H9 (cell line): ENCODE data around the gene ZNF354C. TPM values are rescaled to one million over a fixed set of nuclear protein-coding genes. Genes with fewer than 3 reads are reported as not detected.

Experiments used
- DNase-seq: peaks from one replicate; pipeline ENCODE4 v3.0.0-alpha.2; 2017
- H2AFZ ChIP-seq: one replicate; pipeline ENCODE4 v1.6.1; 2013; ENCODE audit warnings: mild to moderate bottlenecking, low read length, control low read depth, moderate library complexity
- H2AK5ac ChIP-seq: 2 replicates; pipeline ENCODE4 v1.6.1; 2013; ENCODE audit warnings: low read length, control low read depth, mixed read lengths; ENCODE audit not compliant: insufficient read length
- H2BK120ac ChIP-seq: one replicate; pipeline ENCODE4 v1.6.1; 2013; ENCODE audit warnings: low read depth, mild to moderate bottlenecking, low read length, control low read depth, inconsistent platforms; ENCODE audit not compliant: poor library complexity, severe bottlenecking
- H2BK12ac ChIP-seq: 2 replicates; pipeline ENCODE4 v1.6.1; 2013; ENCODE audit warnings: low read length, control low read depth, mixed read lengths, low read depth; ENCODE audit not compliant: insufficient read length
- H2BK15ac ChIP-seq: 2 replicates; pipeline ENCODE4 v1.6.1; 2013; ENCODE audit warnings: low read depth, low read length, control low read depth
- H2BK20ac ChIP-seq: one replicate; pipeline ENCODE4 v1.6.1; 2013; ENCODE audit warnings: low read depth, mild to moderate bottlenecking, low read length, control low read depth, inconsistent platforms; ENCODE audit not compliant: poor library complexity, severe bottlenecking
- H2BK5ac ChIP-seq: 2 replicates; pipeline ENCODE4 v1.6.1; 2013; ENCODE audit warnings: low read length, control low read depth, mixed read lengths; ENCODE audit not compliant: insufficient read length
- H3K14ac ChIP-seq: 2 replicates; pipeline ENCODE4 v1.6.1; 2013; ENCODE audit warnings: low read length, control low read depth; ENCODE audit not compliant: insufficient read depth
- H3K18ac ChIP-seq: 2 replicates; pipeline ENCODE4 v1.6.1; 2013; ENCODE audit warnings: low read depth, mild to moderate bottlenecking, mixed read lengths, low read length, control low read depth; ENCODE audit not compliant: insufficient read length
- H3K23ac ChIP-seq: 2 replicates; pipeline ENCODE4 v1.6.1; 2013; ENCODE audit warnings: low read length, control low read depth, mixed read lengths, low read depth; ENCODE audit not compliant: insufficient read length
- H3K23me2 ChIP-seq: 2 replicates; pipeline ENCODE4 v1.6.1; 2013; ENCODE audit warnings: low read depth, mild to moderate bottlenecking, mixed read lengths, low read length, control low read depth; ENCODE audit not compliant: insufficient read length, poor library complexity, severe bottlenecking
- H3K27ac ChIP-seq: 2 replicates; pipeline ENCODE4 v1.5.1; 2013; ENCODE audit warnings: low read length, control low read depth, mixed read lengths, low read depth; ENCODE audit not compliant: insufficient read length
- H3K27me3 ChIP-seq: 2 replicates; pipeline ENCODE4 v1.6.1; 2013; ENCODE audit warnings: low read length, control low read depth, inconsistent platforms; ENCODE audit not compliant: insufficient read depth
- H3K4ac ChIP-seq: 2 replicates; pipeline ENCODE4 v1.6.1; 2013; ENCODE audit warnings: low read depth, mild to moderate bottlenecking, control low read depth, inconsistent platforms, low read length, moderate library complexity
- H3K4me1 ChIP-seq: 2 replicates; pipeline ENCODE4 v1.6.1; 2013; ENCODE audit warnings: low read length, control low read depth, inconsistent platforms; ENCODE audit not compliant: insufficient read depth
- H3K4me2 ChIP-seq: 2 replicates; pipeline ENCODE4 v1.6.1; 2013; ENCODE audit warnings: low read length, control low read depth, mixed read lengths; ENCODE audit not compliant: insufficient read length, insufficient read depth
- H3K56ac ChIP-seq: 2 replicates; pipeline ENCODE4 v1.6.1; 2013; ENCODE audit warnings: low read depth, mild to moderate bottlenecking, mixed read lengths, low read length, control low read depth; ENCODE audit not compliant: insufficient read length
- H3K79me1 ChIP-seq: 2 replicates; pipeline ENCODE4 v1.6.1; 2013; ENCODE audit warnings: low read depth, mild to moderate bottlenecking, moderate library complexity, low read length, control low read depth, inconsistent platforms; ENCODE audit not compliant: insufficient read depth, poor library complexity, severe bottlenecking
- H3K79me2 ChIP-seq: 2 replicates; pipeline ENCODE4 v1.6.1; 2013; ENCODE audit warnings: low read length, control low read depth, inconsistent platforms; ENCODE audit not compliant: insufficient read depth
- H3K9ac ChIP-seq: 2 replicates; pipeline ENCODE4 v1.6.1; 2013; ENCODE audit warnings: low read length, control low read depth, mixed read lengths; ENCODE audit not compliant: insufficient read length; ENCODE audit errors: extremely low read depth
- H3K9me3 ChIP-seq: one replicate; pipeline ENCODE4 v1.6.1; 2013; ENCODE audit warnings: low read depth, low read length, inconsistent platforms; ENCODE audit not compliant: control insufficient read depth
- H3T11ph ChIP-seq: one replicate; pipeline ENCODE4 v1.6.1; 2013; ENCODE audit warnings: mild to moderate bottlenecking, low read length, control low read depth, inconsistent platforms
- H4K20me1 ChIP-seq: one replicate; pipeline ENCODE4 v1.6.1; 2013; ENCODE audit not compliant: control insufficient read depth, insufficient read length, insufficient read depth
- H4K5ac ChIP-seq: 2 replicates; pipeline ENCODE4 v1.6.1; 2013; ENCODE audit warnings: low read depth, mild to moderate bottlenecking, mixed read lengths, low read length, control low read depth; ENCODE audit not compliant: insufficient read length
- H4K8ac ChIP-seq: replicated peaks from 2 replicates; pipeline ENCODE4 v1.6.1; 2013; ENCODE audit warnings: low read length, control low read depth, mixed read lengths, low read depth; ENCODE audit not compliant: insufficient read length
- H4K91ac ChIP-seq: 2 replicates; pipeline ENCODE4 v1.6.1; 2013; ENCODE audit warnings: low read depth, mild to moderate bottlenecking, moderate library complexity, mixed read lengths, low read length, control low read depth; ENCODE audit not compliant: insufficient read length
- H3K27ac Mint-ChIP-seq, 3 experiments: 2 replicates in 2 of 3; 3 replicates in 1 of 3; pipeline ENCODE4 v1.8.0; 2020 to 2021; ENCODE audit warnings: mixed read lengths in 3 of 3, mild to moderate bottlenecking in 1 of 3, moderate library complexity in 1 of 3
- H3K27me3 Mint-ChIP-seq: 2 replicates; pipeline ENCODE4 v1.8.0; 2021; ENCODE audit warnings: low read depth, mild to moderate bottlenecking, moderate library complexity, mixed read lengths
- H3K36me3 Mint-ChIP-seq, 3 experiments: 2 replicates in 2 of 3; 3 replicates in 1 of 3; pipeline ENCODE4 v1.8.0; 2020 to 2021; ENCODE audit warnings: low read depth in 3 of 3, mixed read lengths in 3 of 3; ENCODE audit not compliant: insufficient read depth in 1 of 3
- H3K4me1 Mint-ChIP-seq, 2 experiments: 2 replicates each; pipeline ENCODE4 v1.8.0; 2020; ENCODE audit warnings: mixed read lengths in 2 of 2
- H3K4me3 Mint-ChIP-seq, 2 experiments: 2 replicates in 1 of 2; 3 replicates in 1 of 2; pipeline ENCODE4 v1.8.0; 2020 to 2021; ENCODE audit warnings: mild to moderate bottlenecking in 2 of 2, mixed read lengths in 2 of 2, moderate library complexity in 1 of 2
- H3K9me3 Mint-ChIP-seq, 2 experiments: 2 replicates in 1 of 2; 3 replicates in 1 of 2; pipeline ENCODE4 v1.8.0; 2020; ENCODE audit warnings: mild to moderate bottlenecking in 2 of 2, mixed read lengths in 2 of 2, moderate library complexity in 1 of 2
- CTCF ChIP-seq: fragments of 200-600 bp; sonication (generic); conservative IDR thresholded peaks from 3 replicates; pipeline ENCODE4 v1.8.0; 2021; ENCODE audit warnings: antibody characterized with exemption, mild to moderate bottlenecking
- WGBS: extraction: QIAGEN DNeasy Blood & Tissue Kit; methylation state at CpG from one replicate; pipeline ENCODE4 v1.1.7; 2013; ENCODE audit warnings: missing lambda C conversion rate, low lambda C conversion rate, mixed read lengths; ENCODE audit not compliant: insufficient read length; ENCODE audit errors: extremely low coverage; 5-methylcytosine and 5-hydroxymethylcytosine counted together
- total RNA-seq: library from RNA; stranded (reverse); gene quantifications from 2 replicates; pipeline ENCODE4 v1.2.1, GENCODE V29; 2021

ZNF354C gene
- total RNA-seq, 1 experiment from 2014 or later: 5.4 TPM

GRCh38 chr5:179123109-179123426 is 62.9 kb downstream of the ZNF354C start:
- Histone ChIP-seq H2BK12ac (no peak overlapping the region), H3K9me3 (no peaks in the 10 kb centered on the region), H3K23ac (no peak overlapping the region), H2BK20ac (no peak overlapping the region), H4K20me1 (no peaks in the 10 kb centered on the region), H2AK5ac (no peak overlapping the region), H2BK5ac (no peak overlapping the region), H3K79me2 (no peaks in the 10 kb centered on the region), H3K4me1 (no peaks in the 10 kb centered on the region), H3K9ac (no peak overlapping the region), H3K14ac (no peak overlapping the region), H3K27ac (no peak overlapping the region), H2AFZ (no peak overlapping the region), H3K4me2 (no peak overlapping the region), H3K27me3 (no peaks in the 10 kb centered on the region), H3K79me1 (no peaks in the 10 kb centered on the region), H3K18ac (no peak overlapping the region), H4K8ac (no peak overlapping the region), H4K91ac (no peak overlapping the region), H2BK15ac (no peak overlapping the region), H3T11ph (no peak overlapping the region), H4K5ac (no peak overlapping the region), H2BK120ac (no peak overlapping the region), H3K4ac (no peak overlapping the region), H3K23me2 (no peaks in the 10 kb centered on the region), H3K56ac (no peak overlapping the region)
- no peak for TF ChIP-seq CTCF
- H3K9me3 Mint-ChIP-seq: peaks cover 32 to 80% of the 10 kb centered on the region in 2 experiments
- H3K27me3 Mint-ChIP-seq: no peaks in the 10 kb centered on the region
- no CpG with 5 or more reads among the region's 2 CpGs for WGBS
- DNase-seq: no peak
- H3K4me1 Mint-ChIP-seq: no peaks in the 10 kb centered on the region
- H3K27ac Mint-ChIP-seq: no peak overlapping the region
- H3K36me3 Mint-ChIP-seq: peaks cover 0 to 11% (median 2%) of the 10 kb centered on the region in 3 experiments; a peak in 6 of 7 replicates
- H3K4me3 Mint-ChIP-seq: no peak overlapping the region
